ENCODE measurements around the gene CABP5. TPM values are rescaled to one million over a fixed set of nuclear protein-coding genes. Genes with fewer than 3 reads are reported as not detected.

The CABP5 gene
- total RNA-seq, 1 donor from 2014 or later: not detected

- intact Hi-C loops (cut with DNase I): no loop called here
- no peak for DNase-seq (ENCODE audit: low spot score)
Observed at GRCh38 chr19:48036765-48037164, 7.1 kb downstream of the CABP5 start.

GRCh38 chr19:48033604-48034003, 10.3 kb downstream of the CABP5 start:
- intact Hi-C loops (cut with DNase I): no loop called here
- no peak for DNase-seq (ENCODE audit: low spot score)

- intact Hi-C loops (cut with DNase I): no loop called here
- no peak for DNase-seq (ENCODE audit: low spot score)
Observed at GRCh38 chr19:48030073-48030472, 13.8 kb downstream of the CABP5 start.

- intact Hi-C loops (cut with DNase I): no loop called here
- DNase-seq (ENCODE audit: low spot score): no peak
Observed at GRCh38 chr19:48029431-48029830, 14.4 kb downstream of the CABP5 start.

GRCh38 chr19:48025480-48025879, 18.4 kb downstream of the CABP5 start:
- DNase-seq (ENCODE audit: low spot score): no peak
- intact Hi-C loops (cut with DNase I): no loop called here

- no peak for DNase-seq (ENCODE audit: low spot score)
- intact Hi-C loops (cut with DNase I): no loop called here
Observed at GRCh38 chr19:48023518-48023917, 20.4 kb downstream of the CABP5 start.

- no peak for DNase-seq (ENCODE audit: low spot score)
- intact Hi-C loops (cut with DNase I): no loop called here
Observed at GRCh38 chr19:48023011-48023410, 20.9 kb downstream of the CABP5 start.

- no peak for DNase-seq (ENCODE audit: low spot score)
- intact Hi-C loops (cut with DNase I): no loop called here
Observed at GRCh38 chr19:48020686-48021085, 23.2 kb downstream of the CABP5 start.

- intact Hi-C loops (cut with DNase I): no loop called here
- no peak for DNase-seq (ENCODE audit: low spot score)
Observed at GRCh38 chr19:48010932-48011758, 32.7 kb downstream of the CABP5 start.

- no peak for DNase-seq (ENCODE audit: low spot score)
- intact Hi-C loops (cut with DNase I): no loop called here
Observed at GRCh38 chr19:48006762-48007161, 37.1 kb downstream of the CABP5 start.

- intact Hi-C loops (cut with DNase I): no loop called here
- DNase-seq (ENCODE audit: low spot score): no peak
Observed at GRCh38 chr19:48004236-48004635, 39.6 kb downstream of the CABP5 start.

GRCh38 chr19:48000846-48001245, 43.0 kb downstream of the CABP5 start:
- intact Hi-C loops (cut with DNase I): no loop called here
- DNase-seq (ENCODE audit: low spot score): no peak

GRCh38 chr19:47998800-47999199, 45.1 kb downstream of the CABP5 start:
- intact Hi-C loops (cut with DNase I): no loop called here

GRCh38 chr19:47996230-47996727, 47.6 kb downstream of the CABP5 start:
- DNase-seq (ENCODE audit: low spot score): no peak
- intact Hi-C loops (cut with DNase I): no loop called here

More at GRCh38 chr19:47998800-47999199, 45.1 kb downstream of the CABP5 start:
- no peak for DNase-seq (ENCODE audit: low spot score)

- DNase-seq (ENCODE audit: low spot score): no peak
- intact Hi-C loops (cut with DNase I): no loop called here
Observed at GRCh38 chr19:47994209-47994802, 49.6 kb downstream of the CABP5 start, which contains the start of gene ELSPBP1. ELSPBP1 (plus strand) TSS chr19:47994632; CDS start chr19:48008668, 14,036 bp downstream.

- DNase-seq (ENCODE audit: low spot score): no peak
- intact Hi-C loops (cut with DNase I): no loop called here
Observed at GRCh38 chr19:47992070-47992469, 51.8 kb downstream of the CABP5 start, which contains the start of gene BSPH1. BSPH1 (minus strand) TSS chr19:47992170; CDS start chr19:47992081, 89 bp downstream.

GRCh38 chr19:47991191-47991808, 52.6 kb downstream of the CABP5 start:
- DNase-seq (ENCODE audit: low spot score): no peak

More at GRCh38 chr19:47991191-47991808, 52.6 kb downstream of the CABP5 start:
- intact Hi-C loops (cut with DNase I): no loop called here
